Measurements from ENCODE around the gene FAM174C.

DNA sequence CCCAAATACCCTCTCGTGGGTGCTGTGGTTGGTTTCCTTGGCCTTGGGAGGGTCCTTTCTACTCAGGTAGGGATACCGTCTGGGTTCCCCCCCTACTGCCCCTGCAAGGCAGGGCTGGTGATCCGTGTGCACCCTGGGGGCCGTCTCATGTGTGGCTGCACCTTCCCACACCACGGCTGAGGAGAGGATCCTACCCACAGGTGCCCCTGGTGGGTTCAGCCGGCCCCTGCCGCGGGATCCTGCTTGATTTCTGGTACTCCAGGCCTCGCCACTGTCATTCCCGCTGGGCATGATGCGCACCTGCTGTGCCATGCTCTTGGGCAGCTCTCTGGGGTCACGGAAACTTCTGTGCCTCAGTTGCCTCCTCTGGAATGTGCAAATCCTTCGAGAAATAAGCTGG lies 41.1 kb downstream of the FAM174C start:
- TF ChIP-seq, protein P1, sequence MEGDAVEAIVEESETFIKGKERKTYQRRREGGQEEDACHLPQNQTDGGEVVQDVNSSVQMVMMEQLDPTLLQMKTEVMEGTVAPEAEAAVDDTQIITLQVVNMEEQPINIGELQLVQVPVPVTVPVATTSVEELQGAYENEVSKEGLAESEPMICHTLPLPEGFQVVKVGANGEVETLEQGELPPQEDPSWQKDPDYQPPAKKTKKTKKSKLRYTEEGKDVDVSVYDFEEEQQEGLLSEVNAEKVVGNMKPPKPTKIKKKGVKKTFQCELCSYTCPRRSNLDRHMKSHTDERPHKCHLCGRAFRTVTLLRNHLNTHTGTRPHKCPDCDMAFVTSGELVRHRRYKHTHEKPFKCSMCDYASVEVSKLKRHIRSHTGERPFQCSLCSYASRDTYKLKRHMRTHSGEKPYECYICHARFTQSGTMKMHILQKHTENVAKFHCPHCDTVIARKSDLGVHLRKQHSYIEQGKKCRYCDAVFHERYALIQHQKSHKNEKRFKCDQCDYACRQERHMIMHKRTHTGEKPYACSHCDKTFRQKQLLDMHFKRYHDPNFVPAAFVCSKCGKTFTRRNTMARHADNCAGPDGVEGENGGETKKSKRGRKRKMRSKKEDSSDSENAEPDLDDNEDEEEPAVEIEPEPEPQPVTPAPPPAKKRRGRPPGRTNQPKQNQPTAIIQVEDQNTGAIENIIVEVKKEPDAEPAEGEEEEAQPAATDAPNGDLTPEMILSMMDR (conservative IDR thresholded peaks at IDR 0.05 in 1 of 2, IDR thresholded peaks at IDR 0.05 in 1 of 2; ENCODE audit: extremely low read depth in 1 of 2, insufficient read depth in 1 of 2, low read depth in 1 of 2, low read length in 2 of 2), result no peak
- no peak for TF ChIP-seq EZH2 (IDR thresholded peaks at IDR 0.05; ENCODE audit: borderline replicate concordance, low read length)
